Liver (tissue), 3 donors: ENCODE data around the gene LHFPL3.

Experiments used
- CTCF ChIP-seq: fragments of 150-350 bp; IDR thresholded peaks from 2 replicates; pipeline ENCODE4 v1.5.1; 2017; ENCODE audit warnings: improper control_type of control experiment, low read depth, low read length; ENCODE audit not compliant: missing input control
- JUND ChIP-seq, 2 donors: IDR thresholded peaks; 2 replicates each; pipeline ENCODE4 v1.6.1; 2016; ENCODE audit warnings: antibody characterized with exemption in 2 of 2
- TF ChIP-seq, protein P1 (sequence below): IDR thresholded peaks from 2 replicates; pipeline ENCODE4 v1.6.1; 2016; ENCODE audit warnings: antibody characterized with exemption
- TF ChIP-seq, protein P2 (sequence below): IDR thresholded peaks from 2 replicates; pipeline ENCODE4 v1.6.1; 2016; ENCODE audit warnings: antibody characterized with exemption
- donor health status: healthy.
- donor health status: healthy.

DNA sequence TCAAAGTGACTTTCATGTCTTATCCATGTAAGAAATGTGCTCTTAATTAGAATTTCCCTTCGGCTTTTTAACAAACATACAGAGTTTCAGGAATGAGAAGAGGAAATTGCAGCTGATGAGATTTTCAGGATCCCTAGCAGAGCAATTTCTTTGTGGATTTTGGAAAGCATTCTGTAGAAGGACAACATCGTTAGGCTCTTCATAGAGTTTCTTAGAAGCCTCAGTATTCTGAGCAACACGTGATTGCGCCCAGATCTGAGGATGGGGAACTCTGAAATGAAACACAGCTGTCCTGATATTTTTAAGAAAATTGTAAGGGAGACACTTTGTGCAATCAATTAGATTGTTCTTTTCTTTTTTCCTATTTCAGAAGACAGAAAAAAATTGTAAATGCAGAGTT, 85.8 kb downstream of the LHFPL3 start:
- TF ChIP-seq CTCF (no peak), JUND (IDR thresholded peaks at IDR 0.05) (no peak)
- TF ChIP-seq, protein P1, sequence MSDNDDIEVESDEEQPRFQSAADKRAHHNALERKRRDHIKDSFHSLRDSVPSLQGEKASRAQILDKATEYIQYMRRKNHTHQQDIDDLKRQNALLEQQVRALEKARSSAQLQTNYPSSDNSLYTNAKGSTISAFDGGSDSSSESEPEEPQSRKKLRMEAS: no peak
- TF ChIP-seq, protein P2, sequence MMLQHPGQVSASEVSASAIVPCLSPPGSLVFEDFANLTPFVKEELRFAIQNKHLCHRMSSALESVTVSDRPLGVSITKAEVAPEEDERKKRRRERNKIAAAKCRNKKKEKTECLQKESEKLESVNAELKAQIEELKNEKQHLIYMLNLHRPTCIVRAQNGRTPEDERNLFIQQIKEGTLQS: no peak
